PC-3 (cell line): Measurements from ENCODE around the gene IQSEC1. TPM values are rescaled to one million over a fixed set of nuclear protein-coding genes. Genes with fewer than 3 reads are reported as not detected.
A peak's percentile ranks its signal among the peaks of the same experiment; 100 is the strongest.

Experiments used
- ATAC-seq: fragments of 200-7000 bp; cut with Tn5 transposase; 2 replicates; pipeline ENCODE4 v1.9.1; 2020; ENCODE audit warnings: mild to moderate bottlenecking, moderate library complexity
- BruUV-seq: library from RNA; stranded (reverse); fragments of 400-500 nt; replicated peaks from 2 replicates; lab custom pipeline; 2021; lab: Mats Ljungman, UMichigan
- CTCF ChIA-PET: fragments of 300-600 bp; sonication (Branson Sonifier 250); formaldehyde crosslinking; loops from one replicate; lab custom pipeline; 2022; ENCODE audit warnings: antibody characterized with exemption; lab: Charles Lee
- POLR2A ChIA-PET: fragments of 300-600 bp; sonication (Branson Sonifier 250); formaldehyde crosslinking; loops from one replicate; lab custom pipeline; 2022; ENCODE audit warnings: antibody characterized with exemption; ENCODE audit not compliant: unreplicated experiment; lab: Charles Lee
- DNase-seq: peaks from one replicate; pipeline ENCODE4 v3.0.0-alpha.2; 2015
- H2AFZ ChIP-seq: fragments of 300-600 bp; sonication (generic); 2 replicates; pipeline ENCODE4 v1.6.0; 2016; ENCODE audit warnings: antibody characterized with exemption, low read length
- H3F3A ChIP-seq: fragments of 300-600 bp; sonication (generic); one replicate; pipeline ENCODE4 v1.6.0; 2017; ENCODE audit warnings: antibody characterized with exemption, low read length, control low read depth, mild to moderate bottlenecking; ENCODE audit not compliant: unreplicated experiment
- H3K27ac ChIP-seq: fragments of 300-600 bp; sonication (generic); 2 replicates; pipeline ENCODE4 v1.5.1; 2016; ENCODE audit warnings: mild to moderate bottlenecking, low read length
- H3K27me3 ChIP-seq: fragments of 300-600 bp; sonication (generic); 2 replicates; pipeline ENCODE4 v1.6.1; 2016; ENCODE audit warnings: low read length, mixed read lengths
- H3K36me3 ChIP-seq: fragments of 300-600 bp; sonication (generic); 2 replicates; pipeline ENCODE4 v1.6.1; 2016; ENCODE audit warnings: low read depth, mixed run types, low read length, mixed read lengths
- H3K4me1 ChIP-seq: fragments of 300-600 bp; sonication (generic); 2 replicates; pipeline ENCODE4 v1.5.1; 2016; ENCODE audit warnings: low read length; ENCODE audit not compliant: insufficient read depth
- H3K4me2 ChIP-seq: fragments of 300-600 bp; sonication (generic); 2 replicates; pipeline ENCODE4 v1.6.0; 2016; ENCODE audit warnings: low read length
- H3K4me3 ChIP-seq: fragments of 300-600 bp; sonication (generic); 2 replicates; pipeline ENCODE4 v1.5.1; 2016; ENCODE audit warnings: mild to moderate bottlenecking, low read length, mixed read lengths
- H3K79me2 ChIP-seq: fragments of 300-600 bp; sonication (generic); 2 replicates; pipeline ENCODE4 v1.6.1; 2017; ENCODE audit warnings: low read length, mixed read lengths
- H3K9ac ChIP-seq: fragments of 300-600 bp; sonication (generic); 2 replicates; pipeline ENCODE4 v1.6.0; 2016; ENCODE audit warnings: mild to moderate bottlenecking, low read length
- H3K9me2 ChIP-seq: fragments of 300-600 bp; sonication (generic); replicated peaks from 2 replicates; pipeline ENCODE4 v1.6.1; 2016; ENCODE audit warnings: mixed run types, low read length, mixed read lengths
- H3K9me3 ChIP-seq: fragments of 300-600 bp; sonication (generic); 2 replicates; pipeline ENCODE4 v1.6.1; 2016; ENCODE audit warnings: low read length, mixed read lengths
- H4K20me1 ChIP-seq: fragments of 300-600 bp; sonication (generic); 2 replicates; pipeline ENCODE4 v1.6.1; 2016; ENCODE audit warnings: low read length, mixed read lengths
- EZH2 ChIP-seq: fragments of 300-600 bp; sonication (generic); IDR thresholded peaks from one replicate; pipeline ENCODE4 v1.6.1; 2017; ENCODE audit warnings: antibody characterized with exemption, mild to moderate bottlenecking, low read length; ENCODE audit not compliant: unreplicated experiment
- EZH2phosphoT487 ChIP-seq: fragments of 300-600 bp; sonication (generic); IDR thresholded peaks from 2 replicates; pipeline ENCODE4 v1.6.1; 2018; ENCODE audit warnings: mild to moderate bottlenecking, antibody characterized with exemption, low read length, borderline replicate concordance
- intact Hi-C: fragments of 100-400 bp; cut with micrococcal nuclease; formaldehyde crosslinking; loops from 2 replicates; pipeline ENCODE4 v1.9.0; 2023
- total RNA-seq: library from RNA; depleted of rRNA; stranded (reverse); fragments of >200 nt; gene quantifications from 2 replicates; pipeline ENCODE4 v1.2.3, GENCODE V29; 2014
- TF ChIP-seq, protein P1 (sequence below): fragments of 300-600 bp; sonication (generic); conservative IDR thresholded peaks from 2 replicates; pipeline ENCODE4 v1.5.1; 2017; ENCODE audit warnings: antibody characterized with exemption, low read depth, mild to moderate bottlenecking, low read length

The IQSEC1 gene
- total RNA-seq, 1 experiment from 2014 or later: 37.9 TPM

- Histone ChIP-seq H3K27me3 (no peaks in the 10 kb centered on the region), H3K9ac (peak overlapping the region; percentile 94), H3K9me3 (no peaks in the 10 kb centered on the region), H3K4me1 (peaks cover 69% of the 10 kb centered on the region), H4K20me1 (no peaks in the 10 kb centered on the region), H3K4me3 (no peak overlapping the region), H3F3A (peaks cover 8% of the 10 kb centered on the region), H3K79me2 (peaks cover 7% of the 10 kb centered on the region; the same call in 1 of the 2 replicates), H3K36me3 (no peaks in the 10 kb centered on the region), H3K9me2 (no peaks in the 10 kb centered on the region), H3K27ac (peak overlapping the region; percentile 99), H2AFZ (no peak overlapping the region), H3K4me2 (peak overlapping the region; percentile 81)
- ChIA-PET POLR2A (no interaction called here), CTCF (no interaction called here)
- TF ChIP-seq EZH2 (no peak), EZH2phosphoT487 (no peak)
- TF ChIP-seq, protein P1, sequence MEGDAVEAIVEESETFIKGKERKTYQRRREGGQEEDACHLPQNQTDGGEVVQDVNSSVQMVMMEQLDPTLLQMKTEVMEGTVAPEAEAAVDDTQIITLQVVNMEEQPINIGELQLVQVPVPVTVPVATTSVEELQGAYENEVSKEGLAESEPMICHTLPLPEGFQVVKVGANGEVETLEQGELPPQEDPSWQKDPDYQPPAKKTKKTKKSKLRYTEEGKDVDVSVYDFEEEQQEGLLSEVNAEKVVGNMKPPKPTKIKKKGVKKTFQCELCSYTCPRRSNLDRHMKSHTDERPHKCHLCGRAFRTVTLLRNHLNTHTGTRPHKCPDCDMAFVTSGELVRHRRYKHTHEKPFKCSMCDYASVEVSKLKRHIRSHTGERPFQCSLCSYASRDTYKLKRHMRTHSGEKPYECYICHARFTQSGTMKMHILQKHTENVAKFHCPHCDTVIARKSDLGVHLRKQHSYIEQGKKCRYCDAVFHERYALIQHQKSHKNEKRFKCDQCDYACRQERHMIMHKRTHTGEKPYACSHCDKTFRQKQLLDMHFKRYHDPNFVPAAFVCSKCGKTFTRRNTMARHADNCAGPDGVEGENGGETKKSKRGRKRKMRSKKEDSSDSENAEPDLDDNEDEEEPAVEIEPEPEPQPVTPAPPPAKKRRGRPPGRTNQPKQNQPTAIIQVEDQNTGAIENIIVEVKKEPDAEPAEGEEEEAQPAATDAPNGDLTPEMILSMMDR: no peak
- peak; percentile 4 for ATAC-seq
- DNase-seq: peak; percentile 52
- BruUV-seq: no TSS peak
- intact Hi-C loops: no loop called here
Observed at GRCh38 chr3:13111873-13112520, 38.8 kb upstream of the IQSEC1 start.

DNA sequence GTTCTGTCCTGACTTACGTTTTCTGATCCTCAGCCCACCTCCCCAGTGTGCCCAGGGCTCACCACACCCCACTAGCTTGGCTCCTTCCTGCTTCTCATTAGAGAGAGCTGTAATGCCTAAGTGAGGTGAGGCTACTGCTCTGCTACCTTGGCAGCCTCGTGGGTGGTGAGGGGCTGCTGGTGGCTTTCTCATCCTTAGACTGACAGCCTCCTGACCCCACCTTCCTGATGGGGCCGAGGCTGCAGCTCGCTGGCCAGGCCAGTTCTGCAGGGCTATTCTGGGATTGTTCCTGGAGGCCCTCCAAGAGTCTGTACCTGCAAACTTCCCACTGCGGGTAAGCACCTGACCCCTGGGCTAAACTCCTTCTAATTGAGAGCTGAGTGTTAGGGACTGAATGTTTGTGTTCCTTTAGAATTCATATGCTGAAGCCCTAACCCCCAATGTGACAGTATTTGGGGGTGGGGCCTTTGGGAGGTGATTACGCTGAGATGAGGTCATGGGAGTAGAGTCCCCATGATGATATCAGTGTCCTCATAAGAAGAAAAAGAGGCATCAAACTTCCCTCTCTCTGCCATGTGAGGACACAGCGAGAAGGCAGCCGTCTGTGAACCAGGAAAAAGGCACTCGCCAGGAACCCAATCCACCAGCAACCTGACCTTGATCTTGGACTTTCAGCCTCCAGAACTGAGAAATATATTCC, 38.1 kb upstream of the IQSEC1 start:
- POLR2A ChIA-PET: interaction anchor here (0.6 to 1.3 kb wide), 5 partner anchors 72 to 1540 kb away, joined by 3 to 5 read pairs (median 4); partner anchors contain the start of gene CCDC174
- CTCF ChIA-PET: interaction anchor here (0.6 to 1.0 kb wide), 3 partner anchors 19 to 340 kb away, joined by 3 to 5 read pairs (median 3); no protein-coding TSS in a partner anchor

More for the DNA sequence above, 38.1 kb upstream of the IQSEC1 start:
- DNase-seq: peak; percentile 87
- Histone ChIP-seq H4K20me1 (no peaks in the 10 kb centered on the region), H3K4me3 (peak overlapping the region; percentile 51), H3K27ac (peak overlapping the region; percentile 99), H3K9ac (peak overlapping the region; percentile 94), H2AFZ (no peak overlapping the region), H3K36me3 (no peaks in the 10 kb centered on the region), H3F3A (peaks cover 9% of the 10 kb centered on the region), H3K9me2 (no peaks in the 10 kb centered on the region), H3K4me2 (peak overlapping the region; percentile 81), H3K27me3 (no peaks in the 10 kb centered on the region), H3K4me1 (peaks cover 74% of the 10 kb centered on the region), H3K9me3 (no peaks in the 10 kb centered on the region), H3K79me2 (peaks cover 7% of the 10 kb centered on the region; the same call in 1 of the 2 replicates)
- TF ChIP-seq EZH2: no peak
- TF ChIP-seq, protein P1: no peak
- TF ChIP-seq EZH2phosphoT487: no peak
- intact Hi-C loops: no loop called here
- TSS peak; percentile 41 for BruUV-seq
- ATAC-seq: peak; percentile 23
